ENCODE results near the gene TTLL10. TPM values are rescaled to one million over a fixed set of nuclear protein-coding genes. Genes with fewer than 3 reads are reported as not detected.

TTLL10 gene
- total and polyA plus RNA-seq, 8 donors = 0.13 to 6.4 (median 0.46) TPM; not detected in 5

GRCh38 chr1:1176931-1177330, 3.3 kb downstream of the TTLL10 start:
- Histone ChIP-seq H3K36me3 (no peaks in the 10 kb centered on the region), H3K4me3 (no peak overlapping the region), H3K27me3 (peaks cover 0 to 94% (median 13%) of the 10 kb centered on the region in 3 donors), H3K9me3 (no peaks in the 10 kb centered on the region), H3K27ac (no peak overlapping the region), H3K4me1 (peaks cover 5 to 12% (median 8%) of the 10 kb centered on the region in 4 donors)
- TF ChIP-seq EP300 (IDR thresholded peaks at IDR 0.05) (no peak), POLR2AphosphoS5 (IDR thresholded peaks at IDR 0.05) (no peak), POLR2A (IDR thresholded peaks at IDR 0.05) (no peak)
- TF ChIP-seq, protein P1, sequence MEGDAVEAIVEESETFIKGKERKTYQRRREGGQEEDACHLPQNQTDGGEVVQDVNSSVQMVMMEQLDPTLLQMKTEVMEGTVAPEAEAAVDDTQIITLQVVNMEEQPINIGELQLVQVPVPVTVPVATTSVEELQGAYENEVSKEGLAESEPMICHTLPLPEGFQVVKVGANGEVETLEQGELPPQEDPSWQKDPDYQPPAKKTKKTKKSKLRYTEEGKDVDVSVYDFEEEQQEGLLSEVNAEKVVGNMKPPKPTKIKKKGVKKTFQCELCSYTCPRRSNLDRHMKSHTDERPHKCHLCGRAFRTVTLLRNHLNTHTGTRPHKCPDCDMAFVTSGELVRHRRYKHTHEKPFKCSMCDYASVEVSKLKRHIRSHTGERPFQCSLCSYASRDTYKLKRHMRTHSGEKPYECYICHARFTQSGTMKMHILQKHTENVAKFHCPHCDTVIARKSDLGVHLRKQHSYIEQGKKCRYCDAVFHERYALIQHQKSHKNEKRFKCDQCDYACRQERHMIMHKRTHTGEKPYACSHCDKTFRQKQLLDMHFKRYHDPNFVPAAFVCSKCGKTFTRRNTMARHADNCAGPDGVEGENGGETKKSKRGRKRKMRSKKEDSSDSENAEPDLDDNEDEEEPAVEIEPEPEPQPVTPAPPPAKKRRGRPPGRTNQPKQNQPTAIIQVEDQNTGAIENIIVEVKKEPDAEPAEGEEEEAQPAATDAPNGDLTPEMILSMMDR (IDR thresholded peaks at IDR 0.05) = no peak
- intact Hi-C loops (cut with DNase I; ENCODE audit: low total_unique reads) = loop anchor here (10.0 kb wide), 1 partner anchor 48 kb away; no protein-coding TSS in a partner anchor
- DNase-seq = no peak
- 73 to 91% (median 85%) methylated on average over 7 of the region's 7 CpGs for WGBS, 5 donors

DNA sequence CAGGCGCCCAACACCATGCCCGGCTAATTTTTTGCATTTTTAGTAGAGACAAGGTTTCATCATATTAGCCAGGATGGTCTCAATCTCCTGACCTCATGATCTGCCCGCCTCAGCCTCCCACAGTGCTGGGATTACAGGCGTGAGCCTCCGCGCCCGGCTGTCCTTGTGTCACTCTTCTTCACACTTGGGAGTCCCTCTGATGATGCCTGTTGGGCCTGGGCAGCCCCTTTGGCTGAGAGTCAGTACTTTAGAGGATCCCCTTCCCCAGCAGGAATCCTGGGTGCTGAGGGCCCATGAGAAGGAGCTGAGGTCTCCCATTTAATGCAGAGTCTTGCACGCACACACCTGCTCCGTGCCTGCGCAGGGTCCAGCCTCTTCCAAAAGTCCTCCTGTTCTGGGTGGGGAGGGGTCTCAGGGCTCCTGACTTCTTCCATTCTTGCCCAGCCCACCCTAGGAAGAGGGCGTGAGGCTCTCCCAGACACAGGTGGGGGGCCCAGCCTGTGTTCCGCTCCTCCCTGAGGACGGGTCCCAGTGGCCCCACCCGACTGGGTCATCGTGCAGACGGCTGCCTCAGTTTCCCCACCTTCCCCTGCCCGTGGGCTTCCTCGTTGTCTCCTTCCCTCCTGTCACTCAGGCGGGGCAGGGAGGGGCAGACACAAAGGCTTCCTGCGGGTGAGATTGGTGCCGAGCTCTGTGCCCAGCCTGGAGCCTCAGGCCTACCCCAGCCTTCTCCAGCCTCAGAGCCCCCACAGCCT, 3.9 kb downstream of the TTLL10 start:
- H3K4me3 ChIP-seq = no peak overlapping the region
- H3K27me3 ChIP-seq = peaks cover 0 to 94% (median 11%) of the 10 kb centered on the region in 3 donors
- no peak for DNase-seq
- H3K4me1 ChIP-seq = peaks cover 5 to 12% (median 8%) of the 10 kb centered on the region in 4 donors
- TF ChIP-seq POLR2A (IDR thresholded peaks at IDR 0.05) = no peak
- no peak for TF ChIP-seq POLR2AphosphoS5 (IDR thresholded peaks at IDR 0.05)
- TF ChIP-seq EP300 (IDR thresholded peaks at IDR 0.05) = no peak
- TF ChIP-seq, protein P1 (IDR thresholded peaks at IDR 0.05) = no peak
- intact Hi-C loops (cut with DNase I; ENCODE audit: low total_unique reads) = loop anchor here (10.0 kb wide), 1 partner anchor 47 kb away; no protein-coding TSS in a partner anchor
- H3K36me3 ChIP-seq = no peaks in the 10 kb centered on the region
- H3K27ac ChIP-seq = no peak overlapping the region
- WGBS, 5 donors = 85 to 91% (median 88%) methylated on average over 20 to 21 of the region's 21 CpGs
- H3K9me3 ChIP-seq = no peaks in the 10 kb centered on the region

GRCh38 chr1:1178794-1179331, 5.2 kb downstream of the TTLL10 start:
- H3K9me3 ChIP-seq = no peaks in the 10 kb centered on the region
- no peak overlapping the region for H3K27ac ChIP-seq
- H3K4me3 ChIP-seq = no peak overlapping the region
- intact Hi-C loops (cut with DNase I; ENCODE audit: low total_unique reads) = loop anchor here (10.0 kb wide), 1 partner anchor 46 kb away; no protein-coding TSS in a partner anchor
- DNase-seq = no peak
- no peaks in the 10 kb centered on the region for H3K36me3 ChIP-seq
- WGBS, 5 donors = 86 to 100% (median 93%) methylated on average over 5 to 32 of the region's 32 CpGs
- peaks cover 0 to 3% (median 3%) of the 10 kb centered on the region in 4 donors for H3K4me1 ChIP-seq
- no peak for TF ChIP-seq EP300 (IDR thresholded peaks at IDR 0.05)
- TF ChIP-seq POLR2AphosphoS5 (IDR thresholded peaks at IDR 0.05) = no peak
- TF ChIP-seq, protein P1 (IDR thresholded peaks at IDR 0.05) = no peak
- no peak for TF ChIP-seq POLR2A (IDR thresholded peaks at IDR 0.05)
- peaks cover 0 to 88% (median 2%) of the 10 kb centered on the region in 3 donors for H3K27me3 ChIP-seq

GRCh38 chr1:1179346-1179982, 5.8 kb downstream of the TTLL10 start:
- Histone ChIP-seq H3K4me3 (no peak overlapping the region), H3K9me3 (no peaks in the 10 kb centered on the region), H3K27me3 (peaks cover 0 to 82% (median 0%) of the 10 kb centered on the region in 3 donors), H3K36me3 (no peaks in the 10 kb centered on the region), H3K27ac (no peak overlapping the region), H3K4me1 (no peaks in the 10 kb centered on the region)
- TF ChIP-seq EP300 (IDR thresholded peaks at IDR 0.05) (no peak), POLR2AphosphoS5 (IDR thresholded peaks at IDR 0.05) (no peak), POLR2A (IDR thresholded peaks at IDR 0.05) (no peak)
- TF ChIP-seq, protein P1 (IDR thresholded peaks at IDR 0.05) = no peak
- 86 to 100% (median 91%) methylated on average over 1 to 25 of the region's 25 CpGs for WGBS, 5 donors
- DNase-seq = peak in 1 of 2 donors; percentile 8
- intact Hi-C loops (cut with DNase I; ENCODE audit: low total_unique reads) = loop anchor here (10.0 kb wide), 1 partner anchor 45 kb away; no protein-coding TSS in a partner anchor

Data from stomach (tissue), 9 donors.